GM18507 (cell line): ENCODE data around the gene GPR137B.
A peak's percentile ranks its signal among the peaks of the same experiment; 100 is the strongest.

Experiments
- DNase-seq: peaks from one replicate; pipeline ENCODE4 v3.0.0; 2011; ENCODE audit warnings: low read depth; ENCODE audit not compliant: insufficient read length; ENCODE audit errors: extremely low spot score
- FAIRE-seq: peaks from 2 replicates; lab custom pipeline; 2011; peaks lifted over from hg19 to GRCh38; lab: Jason Lieb, UNC

GPR137B gene

GRCh38 chr1:236228411-236228810 is 86.1 kb downstream of the GPR137B start:
- FAIRE-seq = no peak

GRCh38 chr1:236235116-236235515 is 92.8 kb downstream of the GPR137B start:
- DNase-seq (no peak), FAIRE-seq (no peak)

More at GRCh38 chr1:236228411-236228810, 86.1 kb downstream of the GPR137B start:
- no peak for DNase-seq

- FAIRE-seq (peak; percentile 33), DNase-seq (no peak)
Observed at GRCh38 chr1:236239092-236239585, 96.8 kb downstream of the GPR137B start.

GRCh38 chr1:236240675-236241074 is 98.3 kb downstream of the GPR137B start:
- DNase-seq (no peak), FAIRE-seq (no peak)

GRCh38 chr1:236242568-236242967 is 100.2 kb downstream of the GPR137B start:
- FAIRE-seq = no peak
- no peak for DNase-seq

- FAIRE-seq = no peak
- no peak for DNase-seq
Observed at GRCh38 chr1:236247286-236247685, 104.9 kb downstream of the GPR137B start.

- no peak for FAIRE-seq
Observed at GRCh38 chr1:236251587-236251986, 109.2 kb downstream of the GPR137B start.

GRCh38 chr1:236253119-236253518 is 110.8 kb downstream of the GPR137B start:
- DNase-seq (no peak), FAIRE-seq (no peak)

More at GRCh38 chr1:236251587-236251986, 109.2 kb downstream of the GPR137B start:
- DNase-seq = no peak

GRCh38 chr1:236253918-236254637 is 111.7 kb downstream of the GPR137B start:
- FAIRE-seq (no peak), DNase-seq (no peak)

GRCh38 chr1:236257216-236257615 is 114.9 kb downstream of the GPR137B start:
- no peak for FAIRE-seq
- DNase-seq = no peak

GRCh38 chr1:236258114-236258622 is 115.8 kb downstream of the GPR137B start:
- DNase-seq (no peak), FAIRE-seq (no peak)
